RWPE2 (cell line): ENCODE data around the gene ATP5F1E.

Experiments used
- ATAC-seq: fragments of 200-7000 bp; cut with Tn5 transposase; 3 replicates; pipeline ENCODE4 v1.9.1; 2021; ENCODE audit warnings: low read depth
- DNase-seq: peaks from one replicate; pipeline ENCODE4 v3.0.0-alpha.2; 2020; ENCODE audit warnings: low spot score
- H3K27ac ChIP-seq: fragments of 450-650 bp; 2 replicates; pipeline ENCODE4 v1.5.1; 2017; ENCODE audit warnings: mild to moderate bottlenecking; ENCODE audit not compliant: poor library complexity, severe bottlenecking
- H3K27me3 ChIP-seq: fragments of 250-450 bp; sonication (Bioruptor Pico); 2 replicates; pipeline ENCODE4 v1.5.1; 2021; ENCODE audit warnings: mild to moderate bottlenecking, moderate library complexity; ENCODE audit not compliant: insufficient read depth, poor library complexity, severe bottlenecking
- H3K36me3 ChIP-seq: fragments of 250-450 bp; sonication (Bioruptor Pico); 2 replicates; pipeline ENCODE4 v1.5.1; 2020; ENCODE audit warnings: low read depth, mild to moderate bottlenecking, moderate library complexity
- H3K4me1 ChIP-seq: fragments of 250-450 bp; sonication (Bioruptor Pico); 2 replicates; pipeline ENCODE4 v1.5.1; 2021; ENCODE audit warnings: mild to moderate bottlenecking, moderate library complexity; ENCODE audit not compliant: insufficient read depth, poor library complexity, severe bottlenecking
- H3K4me3 ChIP-seq: fragments of 250-450 bp; sonication (Bioruptor Pico); 2 replicates; pipeline ENCODE4 v1.5.1; 2021; ENCODE audit warnings: mild to moderate bottlenecking, moderate library complexity; ENCODE audit not compliant: severe bottlenecking
- H3K9me3 ChIP-seq: fragments of 250-450 bp; sonication (Bioruptor Pico); 2 replicates; pipeline ENCODE4 v1.5.1; 2021; ENCODE audit warnings: mild to moderate bottlenecking, moderate library complexity; ENCODE audit not compliant: severe bottlenecking
- TF ChIP-seq, protein P1 (sequence below): fragments of 450-650 bp; IDR thresholded peaks from one replicate; pipeline ENCODE4 v1.5.1; 2017; ENCODE audit warnings: mild to moderate bottlenecking, moderate library complexity; ENCODE audit not compliant: poor library complexity, severe bottlenecking

Gene ATP5F1E

GRCh38 chr20:59030911-59031563, 1.1 kb downstream of the ATP5F1E start:
- H3K4me3 ChIP-seq, result peak overlapping the region; percentile 68
- H3K27me3 ChIP-seq, result no peaks in the 10 kb centered on the region
- H3K4me1 ChIP-seq, result peaks cover 44% of the 10 kb centered on the region
- no peaks in the 10 kb centered on the region for H3K9me3 ChIP-seq
- H3K36me3 ChIP-seq, result peaks cover 82% of the 10 kb centered on the region
- no peak for ATAC-seq
- TF ChIP-seq, protein P1, sequence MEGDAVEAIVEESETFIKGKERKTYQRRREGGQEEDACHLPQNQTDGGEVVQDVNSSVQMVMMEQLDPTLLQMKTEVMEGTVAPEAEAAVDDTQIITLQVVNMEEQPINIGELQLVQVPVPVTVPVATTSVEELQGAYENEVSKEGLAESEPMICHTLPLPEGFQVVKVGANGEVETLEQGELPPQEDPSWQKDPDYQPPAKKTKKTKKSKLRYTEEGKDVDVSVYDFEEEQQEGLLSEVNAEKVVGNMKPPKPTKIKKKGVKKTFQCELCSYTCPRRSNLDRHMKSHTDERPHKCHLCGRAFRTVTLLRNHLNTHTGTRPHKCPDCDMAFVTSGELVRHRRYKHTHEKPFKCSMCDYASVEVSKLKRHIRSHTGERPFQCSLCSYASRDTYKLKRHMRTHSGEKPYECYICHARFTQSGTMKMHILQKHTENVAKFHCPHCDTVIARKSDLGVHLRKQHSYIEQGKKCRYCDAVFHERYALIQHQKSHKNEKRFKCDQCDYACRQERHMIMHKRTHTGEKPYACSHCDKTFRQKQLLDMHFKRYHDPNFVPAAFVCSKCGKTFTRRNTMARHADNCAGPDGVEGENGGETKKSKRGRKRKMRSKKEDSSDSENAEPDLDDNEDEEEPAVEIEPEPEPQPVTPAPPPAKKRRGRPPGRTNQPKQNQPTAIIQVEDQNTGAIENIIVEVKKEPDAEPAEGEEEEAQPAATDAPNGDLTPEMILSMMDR, result no peak
- DNase-seq, result no peak
- H3K27ac ChIP-seq, result peak overlapping the region; percentile 59

- TF ChIP-seq, protein P1, result no peak
- H3K27ac ChIP-seq, result peak overlapping the region; percentile 1
- peaks cover 86% of the 10 kb centered on the region for H3K36me3 ChIP-seq
- no peaks in the 10 kb centered on the region for H3K27me3 ChIP-seq
- ATAC-seq (no peak), DNase-seq (peak; percentile 15)
- H3K4me3 ChIP-seq, result peak overlapping the region; percentile 3
- no peaks in the 10 kb centered on the region for H3K9me3 ChIP-seq
- peaks cover 44% of the 10 kb centered on the region for H3K4me1 ChIP-seq
Observed at GRCh38 chr20:59028812-59029211, 3.3 kb downstream of the ATP5F1E start.

GRCh38 chr20:59027741-59028320, 4.3 kb downstream of the ATP5F1E start:
- H3K4me3 ChIP-seq, result no peak overlapping the region
- DNase-seq (no peak), ATAC-seq (no peak)
- no peaks in the 10 kb centered on the region for H3K9me3 ChIP-seq
- TF ChIP-seq, protein P1, result no peak
- peak overlapping the region; percentile 1 for H3K27ac ChIP-seq
- peaks cover 34% of the 10 kb centered on the region for H3K4me1 ChIP-seq
- H3K36me3 ChIP-seq, result peaks cover 81% of the 10 kb centered on the region
- H3K27me3 ChIP-seq, result no peaks in the 10 kb centered on the region

GRCh38 chr20:59026904-59027740, 5.0 kb downstream of the ATP5F1E start:
- ATAC-seq, result no peak
- peaks cover 81% of the 10 kb centered on the region for H3K36me3 ChIP-seq
- TF ChIP-seq, protein P1, result no peak

More at GRCh38 chr20:59026904-59027740, 5.0 kb downstream of the ATP5F1E start:
- DNase-seq, result peak; percentile 74
- H3K9me3 ChIP-seq, result no peaks in the 10 kb centered on the region
- no peak overlapping the region for H3K27ac ChIP-seq
- peaks cover 33% of the 10 kb centered on the region for H3K4me1 ChIP-seq
- no peaks in the 10 kb centered on the region for H3K27me3 ChIP-seq
- H3K4me3 ChIP-seq, result no peak overlapping the region
